H9 (cell line): ENCODE results near the gene BTBD3. TPM values are rescaled to one million over a fixed set of nuclear protein-coding genes. Genes with fewer than 3 reads are reported as not detected.

Experiments used
- DNase-seq: peaks from one replicate; pipeline ENCODE4 v3.0.0-alpha.2; 2017
- H2AFZ ChIP-seq: one replicate; pipeline ENCODE4 v1.6.1; 2013; ENCODE audit warnings: mild to moderate bottlenecking, low read length, control low read depth, moderate library complexity
- H2AK5ac ChIP-seq: 2 replicates; pipeline ENCODE4 v1.6.1; 2013; ENCODE audit warnings: low read length, control low read depth, mixed read lengths; ENCODE audit not compliant: insufficient read length
- H2BK120ac ChIP-seq: one replicate; pipeline ENCODE4 v1.6.1; 2013; ENCODE audit warnings: low read depth, mild to moderate bottlenecking, low read length, control low read depth, inconsistent platforms; ENCODE audit not compliant: poor library complexity, severe bottlenecking
- H2BK12ac ChIP-seq: 2 replicates; pipeline ENCODE4 v1.6.1; 2013; ENCODE audit warnings: low read length, control low read depth, mixed read lengths, low read depth; ENCODE audit not compliant: insufficient read length
- H2BK15ac ChIP-seq: 2 replicates; pipeline ENCODE4 v1.6.1; 2013; ENCODE audit warnings: low read depth, low read length, control low read depth
- H2BK20ac ChIP-seq: one replicate; pipeline ENCODE4 v1.6.1; 2013; ENCODE audit warnings: low read depth, mild to moderate bottlenecking, low read length, control low read depth, inconsistent platforms; ENCODE audit not compliant: poor library complexity, severe bottlenecking
- H2BK5ac ChIP-seq: 2 replicates; pipeline ENCODE4 v1.6.1; 2013; ENCODE audit warnings: low read length, control low read depth, mixed read lengths; ENCODE audit not compliant: insufficient read length
- H3K14ac ChIP-seq: 2 replicates; pipeline ENCODE4 v1.6.1; 2013; ENCODE audit warnings: low read length, control low read depth; ENCODE audit not compliant: insufficient read depth
- H3K18ac ChIP-seq: 2 replicates; pipeline ENCODE4 v1.6.1; 2013; ENCODE audit warnings: low read depth, mild to moderate bottlenecking, mixed read lengths, low read length, control low read depth; ENCODE audit not compliant: insufficient read length
- H3K23ac ChIP-seq: 2 replicates; pipeline ENCODE4 v1.6.1; 2013; ENCODE audit warnings: low read length, control low read depth, mixed read lengths, low read depth; ENCODE audit not compliant: insufficient read length
- H3K23me2 ChIP-seq: 2 replicates; pipeline ENCODE4 v1.6.1; 2013; ENCODE audit warnings: low read depth, mild to moderate bottlenecking, mixed read lengths, low read length, control low read depth; ENCODE audit not compliant: insufficient read length, poor library complexity, severe bottlenecking
- H3K27ac ChIP-seq: 2 replicates; pipeline ENCODE4 v1.5.1; 2013; ENCODE audit warnings: low read length, control low read depth, mixed read lengths, low read depth; ENCODE audit not compliant: insufficient read length
- H3K27me3 ChIP-seq: 2 replicates; pipeline ENCODE4 v1.6.1; 2013; ENCODE audit warnings: low read length, control low read depth, inconsistent platforms; ENCODE audit not compliant: insufficient read depth
- H3K4ac ChIP-seq: 2 replicates; pipeline ENCODE4 v1.6.1; 2013; ENCODE audit warnings: low read depth, mild to moderate bottlenecking, control low read depth, inconsistent platforms, low read length, moderate library complexity
- H3K4me1 ChIP-seq: 2 replicates; pipeline ENCODE4 v1.6.1; 2013; ENCODE audit warnings: low read length, control low read depth, inconsistent platforms; ENCODE audit not compliant: insufficient read depth
- H3K4me2 ChIP-seq: 2 replicates; pipeline ENCODE4 v1.6.1; 2013; ENCODE audit warnings: low read length, control low read depth, mixed read lengths; ENCODE audit not compliant: insufficient read length, insufficient read depth
- H3K56ac ChIP-seq: 2 replicates; pipeline ENCODE4 v1.6.1; 2013; ENCODE audit warnings: low read depth, mild to moderate bottlenecking, mixed read lengths, low read length, control low read depth; ENCODE audit not compliant: insufficient read length
- H3K79me1 ChIP-seq: 2 replicates; pipeline ENCODE4 v1.6.1; 2013; ENCODE audit warnings: low read depth, mild to moderate bottlenecking, moderate library complexity, low read length, control low read depth, inconsistent platforms; ENCODE audit not compliant: insufficient read depth, poor library complexity, severe bottlenecking
- H3K79me2 ChIP-seq: 2 replicates; pipeline ENCODE4 v1.6.1; 2013; ENCODE audit warnings: low read length, control low read depth, inconsistent platforms; ENCODE audit not compliant: insufficient read depth
- H3K9ac ChIP-seq: 2 replicates; pipeline ENCODE4 v1.6.1; 2013; ENCODE audit warnings: low read length, control low read depth, mixed read lengths; ENCODE audit not compliant: insufficient read length; ENCODE audit errors: extremely low read depth
- H3K9me3 ChIP-seq: one replicate; pipeline ENCODE4 v1.6.1; 2013; ENCODE audit warnings: low read depth, low read length, inconsistent platforms; ENCODE audit not compliant: control insufficient read depth
- H3T11ph ChIP-seq: one replicate; pipeline ENCODE4 v1.6.1; 2013; ENCODE audit warnings: mild to moderate bottlenecking, low read length, control low read depth, inconsistent platforms
- H4K20me1 ChIP-seq: one replicate; pipeline ENCODE4 v1.6.1; 2013; ENCODE audit not compliant: control insufficient read depth, insufficient read length, insufficient read depth
- H4K5ac ChIP-seq: 2 replicates; pipeline ENCODE4 v1.6.1; 2013; ENCODE audit warnings: low read depth, mild to moderate bottlenecking, mixed read lengths, low read length, control low read depth; ENCODE audit not compliant: insufficient read length
- H4K8ac ChIP-seq: replicated peaks from 2 replicates; pipeline ENCODE4 v1.6.1; 2013; ENCODE audit warnings: low read length, control low read depth, mixed read lengths, low read depth; ENCODE audit not compliant: insufficient read length
- H4K91ac ChIP-seq: 2 replicates; pipeline ENCODE4 v1.6.1; 2013; ENCODE audit warnings: low read depth, mild to moderate bottlenecking, moderate library complexity, mixed read lengths, low read length, control low read depth; ENCODE audit not compliant: insufficient read length
- H3K27ac Mint-ChIP-seq, 3 experiments: 2 replicates in 2 of 3; 3 replicates in 1 of 3; pipeline ENCODE4 v1.8.0; 2020 to 2021; ENCODE audit warnings: mixed read lengths in 3 of 3, mild to moderate bottlenecking in 1 of 3, moderate library complexity in 1 of 3
- H3K27me3 Mint-ChIP-seq: 2 replicates; pipeline ENCODE4 v1.8.0; 2021; ENCODE audit warnings: low read depth, mild to moderate bottlenecking, moderate library complexity, mixed read lengths
- H3K36me3 Mint-ChIP-seq, 3 experiments: 2 replicates in 2 of 3; 3 replicates in 1 of 3; pipeline ENCODE4 v1.8.0; 2020 to 2021; ENCODE audit warnings: low read depth in 3 of 3, mixed read lengths in 3 of 3; ENCODE audit not compliant: insufficient read depth in 1 of 3
- H3K4me1 Mint-ChIP-seq, 2 experiments: 2 replicates each; pipeline ENCODE4 v1.8.0; 2020; ENCODE audit warnings: mixed read lengths in 2 of 2
- H3K4me3 Mint-ChIP-seq, 2 experiments: 2 replicates in 1 of 2; 3 replicates in 1 of 2; pipeline ENCODE4 v1.8.0; 2020 to 2021; ENCODE audit warnings: mild to moderate bottlenecking in 2 of 2, mixed read lengths in 2 of 2, moderate library complexity in 1 of 2
- H3K9me3 Mint-ChIP-seq, 2 experiments: 2 replicates in 1 of 2; 3 replicates in 1 of 2; pipeline ENCODE4 v1.8.0; 2020; ENCODE audit warnings: mild to moderate bottlenecking in 2 of 2, mixed read lengths in 2 of 2, moderate library complexity in 1 of 2
- CTCF ChIP-seq: fragments of 200-600 bp; sonication (generic); conservative IDR thresholded peaks from 3 replicates; pipeline ENCODE4 v1.8.0; 2021; ENCODE audit warnings: antibody characterized with exemption, mild to moderate bottlenecking
- WGBS: extraction: QIAGEN DNeasy Blood & Tissue Kit; methylation state at CpG from one replicate; pipeline ENCODE4 v1.1.7; 2013; ENCODE audit warnings: missing lambda C conversion rate, low lambda C conversion rate, mixed read lengths; ENCODE audit not compliant: insufficient read length; ENCODE audit errors: extremely low coverage; 5-methylcytosine and 5-hydroxymethylcytosine counted together
- total RNA-seq: library from RNA; stranded (reverse); gene quantifications from 2 replicates; pipeline ENCODE4 v1.2.1, GENCODE V29; 2021

The BTBD3 gene
- total RNA-seq, 1 experiment from 2014 or later: 62.1 TPM

- no peak overlapping the region for H3K4me3 Mint-ChIP-seq
- peaks cover 5 to 8% of the 10 kb centered on the region in 2 experiments; a peak in 3 of 4 replicates for H3K4me1 Mint-ChIP-seq
These were observed 12.3 kb downstream of the BTBD3 start for GRCh38 chr20:11929947-11930346.

More at GRCh38 chr20:11929947-11930346, 12.3 kb downstream of the BTBD3 start:
- H2BK15ac ChIP-seq: no peak overlapping the region
- H3K18ac ChIP-seq: no peak overlapping the region
- no peaks in the 10 kb centered on the region for H3K23me2 ChIP-seq
- no peak overlapping the region for H2BK12ac ChIP-seq
- H3K9ac ChIP-seq: no peak overlapping the region
- no peak overlapping the region for H4K8ac ChIP-seq
- no peak overlapping the region for H4K91ac ChIP-seq
- DNase-seq: no peak
- H4K5ac ChIP-seq: no peak overlapping the region
- H3K9me3 ChIP-seq: no peaks in the 10 kb centered on the region
- H2BK20ac ChIP-seq: no peak overlapping the region
- H3K27ac ChIP-seq: no peak overlapping the region
- H3K23ac ChIP-seq: no peak overlapping the region
- H3K9me3 Mint-ChIP-seq: no peaks in the 10 kb centered on the region
- H3K56ac ChIP-seq: no peak overlapping the region
- H2AFZ ChIP-seq: no peak overlapping the region
- H3K4me2 ChIP-seq: no peak overlapping the region
- no peak overlapping the region for H3K14ac ChIP-seq
- WGBS: no CpG with 5 or more reads among the region's 3 CpGs
- H3K27me3 Mint-ChIP-seq: no peaks in the 10 kb centered on the region
- H3K36me3 Mint-ChIP-seq: peaks cover 0 to 17% (median 7%) of the 10 kb centered on the region in 3 experiments; a peak in 6 of 7 replicates
- TF ChIP-seq CTCF: no peak
- H4K20me1 ChIP-seq: no peaks in the 10 kb centered on the region
- H3K4ac ChIP-seq: no peak overlapping the region
- H3T11ph ChIP-seq: no peak overlapping the region
- no peaks in the 10 kb centered on the region for H3K4me1 ChIP-seq
- H3K27me3 ChIP-seq: no peaks in the 10 kb centered on the region
- no peak overlapping the region for H3K27ac Mint-ChIP-seq
- H3K79me1 ChIP-seq: peaks cover 2% of the 10 kb centered on the region
- H3K79me2 ChIP-seq: no peaks in the 10 kb centered on the region
- no peak overlapping the region for H2BK120ac ChIP-seq
- no peak overlapping the region for H2BK5ac ChIP-seq
- no peak overlapping the region for H2AK5ac ChIP-seq
